ENCODE data around the gene GLA.

Gene GLA

GRCh38 chrX:101390664-101391525, 16.8 kb downstream of the GLA start, which contains the start of gene RPL36A:
Gene RPL36A, plus strand, starts transcription at chrX:101391011. Its CDS starts 33 bp downstream, at chrX:101391044.
- peak; percentile 76 for TF ChIP-seq CTCF (IDR thresholded peaks at IDR 0.05; ENCODE audit: borderline replicate concordance, insufficient read depth, low read depth, low read length)
- peak within 1 kb of the TSS; percentile 70 for H3K4me3 ChIP-seq (ENCODE audit: low read depth, low read length)

- H3K4me3 ChIP-seq (ENCODE audit: low read depth, low read length), result no peak overlapping the region
- TF ChIP-seq CTCF (IDR thresholded peaks at IDR 0.05; ENCODE audit: borderline replicate concordance, insufficient read depth, low read depth, low read length), result no peak
Observed at GRCh38 chrX:101388604-101389003, 19.1 kb downstream of the GLA start.

- TF ChIP-seq CTCF (IDR thresholded peaks at IDR 0.05; ENCODE audit: borderline replicate concordance, insufficient read depth, low read depth, low read length), result no peak
- peak overlapping the region; percentile 66 for H3K4me3 ChIP-seq (ENCODE audit: low read depth, low read length)
Observed at GRCh38 chrX:101386542-101386885, 21.2 kb downstream of the GLA start.

- TF ChIP-seq CTCF (IDR thresholded peaks at IDR 0.05; ENCODE audit: borderline replicate concordance, insufficient read depth, low read depth, low read length), result no peak
- H3K4me3 ChIP-seq (ENCODE audit: low read depth, low read length), result peak within 1 kb of the TSS; percentile 66
Observed at GRCh38 chrX:101385795-101386541, 21.8 kb downstream of the GLA start, which contains the start of gene BTK. Gene BTK, minus strand, starts transcription at chrX:101386191. Its CDS starts 10,907 bp downstream, at chrX:101375284.

GRCh38 chrX:101385026-101385684, 22.6 kb downstream of the GLA start:
- H3K4me3 ChIP-seq (ENCODE audit: low read depth, low read length), result peak overlapping the region; percentile 66
- TF ChIP-seq CTCF (IDR thresholded peaks at IDR 0.05; ENCODE audit: borderline replicate concordance, insufficient read depth, low read depth, low read length), result no peak

GRCh38 chrX:101383679-101384205, 24.0 kb downstream of the GLA start:
- TF ChIP-seq CTCF (IDR thresholded peaks at IDR 0.05; ENCODE audit: borderline replicate concordance, insufficient read depth, low read depth, low read length), result no peak
- peak overlapping the region; percentile 66 for H3K4me3 ChIP-seq (ENCODE audit: low read depth, low read length)
